HG02678 (cell line): Measurements from ENCODE around the gene PCDHGA6.

Experiments used
- ATAC-seq: cut with Tn5 transposase; IDR thresholded peaks from one replicate; pipeline ENCODE4 v1.9.1; 2021; ENCODE audit warnings: mild to moderate bottlenecking, moderate library complexity; ENCODE audit not compliant: unreplicated experiment

Gene PCDHGA6

DNA sequence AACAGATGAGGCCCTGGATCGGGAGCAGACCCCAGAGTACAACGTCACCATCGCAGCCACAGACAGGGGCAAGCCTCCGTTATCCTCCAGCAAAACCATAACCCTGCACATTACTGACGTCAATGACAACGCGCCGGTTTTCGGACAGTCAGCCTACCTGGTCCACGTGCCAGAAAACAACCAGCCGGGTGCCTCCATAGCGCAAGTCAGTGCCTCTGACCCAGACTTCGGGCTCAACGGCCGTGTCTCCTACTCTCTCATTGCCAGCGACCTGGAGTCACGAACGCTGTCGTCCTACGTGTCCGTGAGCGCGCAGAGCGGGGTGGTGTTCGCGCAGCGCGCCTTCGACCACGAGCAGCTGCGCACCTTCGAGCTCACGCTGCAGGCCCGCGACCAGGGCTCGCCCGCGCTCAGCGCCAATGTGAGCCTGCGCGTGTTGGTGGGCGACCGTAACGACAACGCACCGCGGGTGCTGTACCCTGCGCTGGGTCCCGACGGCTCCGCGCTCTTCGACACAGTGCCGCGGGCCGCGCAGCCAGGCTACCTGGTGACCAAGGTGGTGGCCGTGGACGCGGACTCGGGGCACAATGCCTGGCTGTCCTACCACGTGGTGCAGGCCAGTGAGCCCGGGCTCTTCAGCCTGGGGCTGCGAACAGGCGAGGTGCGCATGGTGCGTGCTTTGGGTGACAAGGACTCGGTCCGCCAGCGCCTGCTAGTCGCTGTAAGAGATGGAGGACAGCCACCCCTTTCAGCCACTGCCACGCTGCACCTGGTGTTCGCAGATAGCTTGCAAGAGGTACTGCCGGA lies 45.6 kb downstream of the PCDHGA6 start:
- ATAC-seq: no peak

- ATAC-seq: peak; percentile 36
Observed at GRCh38 chr5:141420855-141421488, 47.3 kb downstream of the PCDHGA6 start, which contains the start of gene PCDHGA11. Gene PCDHGA11 (plus strand): TSS chr5:141421051. CDS start chr5:141421228, 177 bp downstream.

- no peak for ATAC-seq
Observed at GRCh38 chr5:141421489-141421855, 47.8 kb downstream of the PCDHGA6 start.

- no peak for ATAC-seq
Observed at GRCh38 chr5:141422742-141423291, 49.1 kb downstream of the PCDHGA6 start.

DNA sequence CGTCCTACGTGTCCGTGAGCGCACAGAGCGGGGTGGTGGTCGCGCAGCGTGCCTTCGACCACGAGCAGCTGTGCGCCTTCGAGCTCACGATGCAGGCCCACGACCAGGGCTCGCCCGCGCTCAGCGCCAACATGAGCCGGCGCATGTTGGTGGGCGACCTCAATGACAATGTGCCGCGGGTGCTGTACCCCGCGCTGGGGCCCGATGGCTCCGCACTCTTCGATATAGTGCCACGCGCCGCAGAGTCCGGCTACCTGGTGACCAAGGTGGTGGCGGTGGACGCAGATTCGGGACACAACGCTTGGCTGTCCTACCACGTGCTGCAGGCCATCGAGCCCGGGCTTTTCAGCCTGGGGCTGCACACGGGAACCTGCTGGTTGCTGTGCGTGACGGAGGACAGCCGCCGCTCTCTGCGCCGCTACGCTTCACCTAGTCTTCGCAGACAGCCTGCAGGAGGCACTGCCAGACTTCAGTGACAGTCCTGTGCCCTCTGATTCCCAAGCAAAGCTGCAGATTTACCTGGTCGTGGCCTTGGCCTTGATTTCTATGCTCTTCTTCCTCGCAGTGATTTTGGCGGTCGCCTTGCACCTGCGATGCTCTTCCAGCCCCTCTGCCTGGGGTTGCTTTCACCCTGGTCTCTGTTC lies 54.2 kb downstream of the PCDHGA6 start:
- no peak for ATAC-seq
